Sigmoid colon (tissue), 7 donors: ENCODE data around the gene MRGPRX1. TPM values are rescaled to one million over a fixed set of nuclear protein-coding genes. Genes with fewer than 3 reads are reported as not detected.

Source experiments
- DNase-seq: peaks from one replicate; pipeline ENCODE4 v3.0.0-alpha.2; 2019
- H3K27ac ChIP-seq, 4 donors: fragments of 200-600 bp; sonication (generic); one replicate each; pipeline ENCODE4 v1.5.1; 2016 to 2019; ENCODE audit warnings: mild to moderate bottlenecking in 1 of 4
- H3K27me3 ChIP-seq, 3 donors: fragments of 200-600 bp; sonication (generic); one replicate each; pipeline ENCODE4 v1.5.1; 2019; ENCODE audit warnings: mild to moderate bottlenecking in 1 of 3
- H3K36me3 ChIP-seq, 4 donors: fragments of 200-600 bp; sonication (generic); one replicate each; pipeline ENCODE4 v1.5.1; 2016 to 2019
- H3K4me1 ChIP-seq, 4 donors: fragments of 200-600 bp; sonication (generic); one replicate each; pipeline ENCODE4 v1.5.1; 2017 to 2019
- H3K4me3 ChIP-seq, 4 donors: fragments of 200-600 bp; sonication (generic); one replicate each; pipeline ENCODE4 v1.5.1; 2017 to 2019; ENCODE audit warnings: mild to moderate bottlenecking in 2 of 4, moderate library complexity in 1 of 4
- H3K9me3 ChIP-seq, 4 donors: fragments of 200-600 bp in 3 of 4; sonication (generic) in 3 of 4; one replicate each; pipeline versions ENCODE4 v1.5.1 to v1.6.1; 2013 to 2019
- EP300 ChIP-seq, 4 donors: sonication (generic); formaldehyde crosslinking; IDR thresholded peaks; one replicate each; pipeline ENCODE4 v1.6.1; 2017; ENCODE audit warnings: antibody characterized with exemption in 4 of 4
- POLR2A ChIP-seq, 2 donors: fragments of 450-650 bp; IDR thresholded peaks; one replicate each; pipeline ENCODE4 v1.6.1; 2016; ENCODE audit warnings: antibody characterized with exemption in 2 of 2, mild to moderate bottlenecking in 2 of 2, moderate library complexity in 2 of 2
- POLR2AphosphoS5 ChIP-seq, 4 donors: sonication (generic); formaldehyde crosslinking; IDR thresholded peaks; one replicate each; pipeline ENCODE4 v1.6.1; 2017; ENCODE audit warnings: antibody characterized with exemption in 4 of 4
- WGBS, 2 donors: extraction: QIAGEN DNeasy Blood & Tissue Kit; methylation state at CpG; one replicate each; pipeline ENCODE4 v1.1.7; 2013; 5-methylcytosine and 5-hydroxymethylcytosine counted together
- intact Hi-C: fragments of 100-400 bp; cut with DNase I; formaldehyde crosslinking; loops from one replicate; pipeline ENCODE4 v1.15.1; 2023
- polyA plus RNA-seq, 3 donors: library from polyadenylated mRNA; stranded (reverse); fragments of 200-250 nt; gene quantifications; one replicate each; pipeline ENCODE4 v1.2.3, GENCODE V29; 2013
- total RNA-seq, 4 donors: library from RNA; depleted of rRNA; stranded (reverse); fragments of >200 nt; gene quantifications; one replicate each; pipeline ENCODE4 v1.1.0, GENCODE V29; 2016
- TF ChIP-seq, protein P1 (sequence below), 4 experiments: fragments of 450-650 bp in 3 of 4; fragments of 200-600 bp in 1 of 4; IDR thresholded peaks; one replicate each; pipeline ENCODE4 v1.5.1; 2016 to 2019; ENCODE audit warnings: antibody characterized with exemption in 4 of 4, mild to moderate bottlenecking in 3 of 4, moderate library complexity in 2 of 4
- donor health status: healthy with polysubstance abuse.
- donor health status: Bipolar disorder and iron deficiency.
- donor health status: healthy.

MRGPRX1 gene
- total RNA-seq, result not detected
- not detected for polyA plus RNA-seq

DNA sequence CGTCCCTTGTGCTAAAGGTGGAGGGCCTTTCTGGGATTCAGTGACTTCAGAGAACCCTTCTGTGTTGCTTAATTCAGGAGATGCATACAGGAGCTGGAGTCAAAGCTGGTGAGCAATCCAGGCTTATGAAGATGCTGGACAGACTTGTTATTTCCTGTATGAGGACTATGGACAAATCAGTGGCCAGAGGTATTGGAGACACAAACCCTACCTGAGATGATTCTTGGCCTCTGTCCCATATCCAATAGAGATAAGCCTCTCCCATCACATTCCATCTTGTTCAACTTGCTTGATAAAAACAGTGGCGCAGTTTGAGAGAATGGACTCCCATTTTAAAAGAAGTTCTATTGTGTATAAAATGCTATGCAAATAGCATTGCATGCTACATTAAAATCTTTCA, at the start of gene MRGPRX1:
Gene MRGPRX1, minus strand, starts transcription at position 101 of the 400 bp plus-strand sequence. CDS start 4,630 bp downstream, outside the sequence.
- Histone ChIP-seq H3K27me3 (no peaks in the 10 kb centered on the region), H3K4me3 (no peak within 1 kb of the TSS), H3K9me3 (no peaks in the 10 kb centered on the region), H3K4me1 (no peaks in the 10 kb centered on the region), H3K36me3 (no peaks in the 10 kb centered on the region), H3K27ac (no peak within 1 kb of the TSS)
- intact Hi-C loops, result no loop called here
- no peak for DNase-seq
- TF ChIP-seq POLR2A (IDR thresholded peaks at IDR 0.05) (no peak), POLR2AphosphoS5 (IDR thresholded peaks at IDR 0.05) (no peak), EP300 (IDR thresholded peaks at IDR 0.05) (no peak)
- TF ChIP-seq, protein P1, sequence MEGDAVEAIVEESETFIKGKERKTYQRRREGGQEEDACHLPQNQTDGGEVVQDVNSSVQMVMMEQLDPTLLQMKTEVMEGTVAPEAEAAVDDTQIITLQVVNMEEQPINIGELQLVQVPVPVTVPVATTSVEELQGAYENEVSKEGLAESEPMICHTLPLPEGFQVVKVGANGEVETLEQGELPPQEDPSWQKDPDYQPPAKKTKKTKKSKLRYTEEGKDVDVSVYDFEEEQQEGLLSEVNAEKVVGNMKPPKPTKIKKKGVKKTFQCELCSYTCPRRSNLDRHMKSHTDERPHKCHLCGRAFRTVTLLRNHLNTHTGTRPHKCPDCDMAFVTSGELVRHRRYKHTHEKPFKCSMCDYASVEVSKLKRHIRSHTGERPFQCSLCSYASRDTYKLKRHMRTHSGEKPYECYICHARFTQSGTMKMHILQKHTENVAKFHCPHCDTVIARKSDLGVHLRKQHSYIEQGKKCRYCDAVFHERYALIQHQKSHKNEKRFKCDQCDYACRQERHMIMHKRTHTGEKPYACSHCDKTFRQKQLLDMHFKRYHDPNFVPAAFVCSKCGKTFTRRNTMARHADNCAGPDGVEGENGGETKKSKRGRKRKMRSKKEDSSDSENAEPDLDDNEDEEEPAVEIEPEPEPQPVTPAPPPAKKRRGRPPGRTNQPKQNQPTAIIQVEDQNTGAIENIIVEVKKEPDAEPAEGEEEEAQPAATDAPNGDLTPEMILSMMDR (IDR thresholded peaks at IDR 0.05), result no peak
- WGBS, 2 donors, result 74 to 76% methylated on average over 2 of the region's 2 CpGs

DNA sequence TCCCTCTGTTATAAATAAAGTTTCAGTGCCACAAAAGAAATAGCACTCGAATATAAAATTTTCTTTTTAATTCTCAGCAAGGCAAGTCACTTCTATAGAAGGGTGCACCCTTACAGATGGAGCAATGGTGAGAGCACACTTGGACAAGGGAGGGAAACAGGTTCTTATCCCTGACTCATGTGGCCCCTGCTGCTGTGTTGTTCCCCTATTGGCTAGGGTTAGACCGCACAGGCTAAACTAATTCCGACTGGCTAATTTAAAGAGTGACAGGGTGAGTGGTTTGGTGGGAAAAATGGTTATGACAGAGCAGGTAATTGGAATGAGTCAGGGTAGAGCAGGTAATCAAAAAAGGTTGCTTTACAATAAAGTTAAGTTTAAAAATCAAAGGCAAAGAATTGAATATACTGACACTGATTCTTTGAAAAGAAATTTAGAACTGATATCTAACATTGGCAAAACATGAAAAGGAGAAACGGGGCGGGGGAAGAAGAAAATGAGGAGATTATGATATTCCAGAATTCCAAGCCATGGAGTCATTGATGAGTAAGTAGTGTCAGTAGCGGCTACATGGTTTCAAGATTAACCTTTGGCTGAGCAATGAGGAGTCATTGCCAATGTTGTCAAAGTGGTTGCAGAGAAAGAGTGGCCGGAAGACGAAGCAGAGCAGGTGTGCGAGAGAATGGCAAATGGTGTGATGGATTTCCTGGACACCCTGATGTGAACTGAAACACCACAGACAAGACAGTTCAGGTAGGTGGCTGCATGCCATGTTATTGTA, 48.4 kb upstream of the MRGPRX1 start:
- DNase-seq, result no peak
- no peaks in the 10 kb centered on the region for H3K36me3 ChIP-seq
- H3K27me3 ChIP-seq, result no peaks in the 10 kb centered on the region
- H3K27ac ChIP-seq, result no peak overlapping the region
- intact Hi-C loops, result no loop called here
- TF ChIP-seq EP300 (IDR thresholded peaks at IDR 0.05), result no peak
- TF ChIP-seq, protein P1 (IDR thresholded peaks at IDR 0.05), result no peak
- TF ChIP-seq POLR2AphosphoS5 (IDR thresholded peaks at IDR 0.05), result no peak
- no peak for TF ChIP-seq POLR2A (IDR thresholded peaks at IDR 0.05)
- no peaks in the 10 kb centered on the region for H3K4me1 ChIP-seq
- 89 to 91% methylated on average over 9 of the region's 9 CpGs for WGBS, 2 donors
- H3K4me3 ChIP-seq, result no peak overlapping the region
- no peaks in the 10 kb centered on the region for H3K9me3 ChIP-seq

DNA sequence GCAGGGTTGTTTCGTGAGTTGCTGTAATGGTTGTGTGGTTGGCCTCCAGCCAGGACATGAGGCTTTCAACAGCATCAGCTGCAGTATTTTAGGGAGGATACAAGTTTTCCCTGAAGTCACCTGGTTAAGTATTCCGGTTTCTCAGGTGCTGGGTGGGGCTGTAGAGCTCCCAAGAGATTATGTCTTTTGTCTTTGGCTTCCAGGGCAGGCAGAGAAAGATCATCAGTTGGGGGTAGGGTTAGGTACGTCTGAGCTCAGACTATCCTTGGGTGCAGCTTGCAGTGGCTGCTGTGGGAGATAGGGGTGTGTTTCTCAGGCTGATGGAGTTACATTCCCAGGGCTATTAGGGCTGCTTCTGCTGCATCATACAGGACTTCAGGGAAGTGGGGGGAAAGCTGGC, 47.5 kb upstream of the MRGPRX1 start:
- Histone ChIP-seq H3K4me1 (no peaks in the 10 kb centered on the region), H3K9me3 (no peaks in the 10 kb centered on the region), H3K27ac (no peak overlapping the region), H3K27me3 (no peaks in the 10 kb centered on the region), H3K36me3 (no peaks in the 10 kb centered on the region), H3K4me3 (no peak overlapping the region)
- TF ChIP-seq POLR2AphosphoS5 (IDR thresholded peaks at IDR 0.05) (no peak), POLR2A (IDR thresholded peaks at IDR 0.05) (no peak), EP300 (IDR thresholded peaks at IDR 0.05) (no peak)
- TF ChIP-seq, protein P1 (IDR thresholded peaks at IDR 0.05), result no peak
- intact Hi-C loops, result no loop called here
- no peak for DNase-seq
- WGBS, 2 donors, result 22 to 56% methylated on average over 3 of the region's 3 CpGs

DNA sequence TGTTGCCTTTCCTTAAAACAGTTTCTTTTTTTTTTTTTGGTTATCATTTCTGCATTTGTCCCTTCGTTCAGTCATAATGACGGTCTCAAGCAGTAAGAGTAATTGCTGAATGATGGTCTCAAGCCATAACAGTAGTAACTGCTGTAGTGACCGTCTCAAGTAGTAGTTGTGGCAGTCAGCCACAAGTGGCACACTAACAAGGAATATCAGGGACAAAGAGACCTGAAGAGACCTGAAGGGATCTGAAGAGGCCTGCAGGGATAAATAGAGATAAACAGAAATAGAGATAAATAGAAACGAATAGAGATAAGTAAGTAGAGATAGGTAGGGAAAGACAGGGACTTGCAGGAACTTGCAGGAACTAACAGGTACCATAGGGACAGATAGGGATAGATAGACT, 42.7 kb upstream of the MRGPRX1 start:
- no peaks in the 10 kb centered on the region for H3K36me3 ChIP-seq
- H3K27ac ChIP-seq, result no peak overlapping the region
- H3K4me3 ChIP-seq, result no peak overlapping the region
- TF ChIP-seq POLR2A (IDR thresholded peaks at IDR 0.05) (no peak), EP300 (IDR thresholded peaks at IDR 0.05) (no peak), POLR2AphosphoS5 (IDR thresholded peaks at IDR 0.05) (no peak)
- TF ChIP-seq, protein P1 (IDR thresholded peaks at IDR 0.05), result no peak
- no peaks in the 10 kb centered on the region for H3K4me1 ChIP-seq
- peaks cover 0 to 5% (median 4%) of the 10 kb centered on the region in 4 donors for H3K9me3 ChIP-seq
- DNase-seq, result no peak
- WGBS, 2 donors, result 83 to 86% methylated on average over 4 of the region's 4 CpGs
- no peaks in the 10 kb centered on the region for H3K27me3 ChIP-seq
- intact Hi-C loops, result no loop called here
